Dendritic cell treated with granulocyte-macrophage colony-stimulating factor and Interleukin-4, amounts not matched to agents 40 ng/mL and 50 ng/mL, for 4 days (primary cell): ENCODE data around the gene DUT.

Experiments
- H3K27ac Mint-ChIP-seq: one replicate; pipeline ENCODE4 v1.8.0; 2022; ENCODE audit warnings: mild to moderate bottlenecking, mixed read lengths
- H3K27me3 Mint-ChIP-seq: one replicate; pipeline ENCODE4 v1.8.0; 2022; ENCODE audit warnings: mild to moderate bottlenecking, mixed read lengths
- H3K36me3 Mint-ChIP-seq: one replicate; pipeline ENCODE4 v1.8.0; 2022; ENCODE audit warnings: low read depth, mixed read lengths
- H3K4me1 Mint-ChIP-seq: one replicate; pipeline ENCODE4 v1.8.0; 2022; ENCODE audit warnings: low read depth, mixed read lengths
- H3K4me3 Mint-ChIP-seq: one replicate; pipeline ENCODE4 v1.8.0; 2022; ENCODE audit warnings: mild to moderate bottlenecking, moderate library complexity, mixed read lengths
- H3K9me3 Mint-ChIP-seq: one replicate; pipeline ENCODE4 v1.8.0; 2022; ENCODE audit warnings: mixed read lengths
- intact Hi-C: fragments of 100-400 bp; cut with micrococcal nuclease; formaldehyde crosslinking; loops from one replicate; pipeline ENCODE4 v1.15.0; 2022

DUT gene

GRCh38 chr15:48336940-48337339 lies 5.7 kb downstream of the DUT start:
- Mint-ChIP-seq H3K27me3 (no peaks in the 10 kb centered on the region), H3K27ac (no peak overlapping the region), H3K4me1 (peaks cover 5% of the 10 kb centered on the region), H3K4me3 (no peak overlapping the region), H3K9me3 (no peaks in the 10 kb centered on the region), H3K36me3 (peaks cover 55% of the 10 kb centered on the region)
- intact Hi-C loops: no loop called here

DNA sequence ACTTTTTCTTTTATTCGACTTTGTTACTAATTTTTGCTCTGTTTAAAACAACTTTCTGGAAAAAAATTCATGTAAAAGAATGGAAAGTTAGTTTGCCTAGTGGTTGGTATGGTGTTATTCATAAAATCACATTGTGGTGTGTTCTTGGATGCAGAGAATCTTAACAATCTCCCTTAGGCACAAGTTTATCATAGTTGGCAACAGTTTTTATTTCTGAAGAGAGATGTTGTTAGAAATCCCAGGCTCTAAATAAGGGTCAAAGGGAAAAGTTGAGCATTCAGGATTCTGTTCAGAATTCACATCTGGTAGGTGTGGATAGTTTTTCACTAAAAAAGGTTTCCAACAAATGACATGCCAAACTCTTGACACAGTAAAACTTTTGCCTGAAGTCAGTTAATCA lies 6.4 kb downstream of the DUT start:
- Mint-ChIP-seq H3K36me3 (peaks cover 55% of the 10 kb centered on the region), H3K27me3 (no peaks in the 10 kb centered on the region), H3K4me1 (peaks cover 5% of the 10 kb centered on the region), H3K4me3 (no peak overlapping the region), H3K9me3 (no peaks in the 10 kb centered on the region), H3K27ac (no peak overlapping the region)
- intact Hi-C loops: no loop called here

GRCh38 chr15:48340111-48340510 lies 8.9 kb downstream of the DUT start:
- Mint-ChIP-seq H3K4me1 (peaks cover 5% of the 10 kb centered on the region), H3K27ac (no peak overlapping the region), H3K9me3 (no peaks in the 10 kb centered on the region), H3K36me3 (peaks cover 58% of the 10 kb centered on the region), H3K27me3 (no peaks in the 10 kb centered on the region), H3K4me3 (no peak overlapping the region)
- intact Hi-C loops: no loop called here

DNA sequence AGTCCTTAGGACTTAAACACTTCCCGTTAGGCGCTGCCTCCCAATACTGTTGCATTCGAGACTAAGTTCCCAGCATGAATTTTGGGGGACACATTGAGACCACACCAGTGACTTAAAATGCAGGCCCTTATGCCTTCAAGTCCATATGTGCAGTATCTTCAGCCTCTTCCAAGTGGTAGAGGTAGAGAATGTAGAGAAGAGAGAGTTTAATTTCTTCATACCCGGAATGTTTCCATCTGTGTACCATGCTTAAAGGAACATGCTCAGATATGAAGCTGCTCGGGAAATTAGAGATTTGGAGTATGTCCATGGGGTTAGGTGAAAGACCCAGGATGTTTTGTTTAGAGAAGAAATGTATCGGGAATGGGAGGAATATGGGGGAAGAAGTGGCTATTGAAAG lies 12.6 kb downstream of the DUT start:
- Mint-ChIP-seq H3K27me3 (no peaks in the 10 kb centered on the region), H3K36me3 (peaks cover 27% of the 10 kb centered on the region), H3K4me3 (no peak overlapping the region), H3K27ac (no peak overlapping the region), H3K9me3 (no peaks in the 10 kb centered on the region), H3K4me1 (no peaks in the 10 kb centered on the region)
- intact Hi-C loops: no loop called here

- intact Hi-C loops: no loop called here
- H3K9me3 Mint-ChIP-seq: no peaks in the 10 kb centered on the region
- H3K36me3 Mint-ChIP-seq: peaks cover 17% of the 10 kb centered on the region
- H3K27ac Mint-ChIP-seq: no peak overlapping the region
- H3K4me1 Mint-ChIP-seq: no peaks in the 10 kb centered on the region
- H3K4me3 Mint-ChIP-seq: no peak overlapping the region
- no peaks in the 10 kb centered on the region for H3K27me3 Mint-ChIP-seq
Observed at GRCh38 chr15:48345516-48345915, 14.3 kb downstream of the DUT start.

DNA sequence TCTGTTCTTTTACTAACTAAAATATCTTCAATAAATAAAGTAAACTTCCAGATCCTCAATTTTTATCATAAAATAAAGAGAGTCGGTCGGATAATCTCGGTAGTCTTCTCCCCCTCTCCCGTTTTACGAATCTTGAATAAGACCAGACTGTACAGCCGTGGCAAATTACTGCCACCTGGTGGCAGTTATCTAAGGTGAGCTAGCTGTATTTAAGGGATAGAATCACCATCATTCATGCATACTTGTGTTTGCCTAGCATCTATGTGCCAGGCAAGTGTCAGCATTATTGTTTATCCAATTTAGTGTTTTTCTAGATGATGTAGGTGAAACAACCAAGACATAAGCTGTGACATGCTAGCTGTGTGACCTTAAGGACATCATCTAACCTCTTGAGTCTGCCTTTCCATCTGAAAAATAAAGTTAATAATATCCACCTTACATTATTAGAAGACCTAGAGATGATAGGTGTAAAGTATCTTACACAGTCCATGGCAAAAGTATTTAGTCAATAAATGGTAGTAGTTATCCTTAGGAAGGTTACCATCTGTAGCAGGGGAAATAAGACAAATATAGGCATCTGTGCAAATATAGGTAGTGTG lies 21.3 kb downstream of the DUT start:
- Mint-ChIP-seq H3K9me3 (no peaks in the 10 kb centered on the region), H3K4me3 (no peak overlapping the region), H3K4me1 (peaks cover 12% of the 10 kb centered on the region), H3K27me3 (no peaks in the 10 kb centered on the region), H3K36me3 (no peaks in the 10 kb centered on the region), H3K27ac (no peak overlapping the region)
- intact Hi-C loops: loop anchor here (5.0 kb wide), 1 partner anchor 1155 kb away; no protein-coding TSS in a partner anchor

- Mint-ChIP-seq H3K4me3 (no peak overlapping the region), H3K9me3 (no peaks in the 10 kb centered on the region), H3K27me3 (no peaks in the 10 kb centered on the region), H3K36me3 (no peaks in the 10 kb centered on the region), H3K4me1 (peaks cover 20% of the 10 kb centered on the region), H3K27ac (no peak overlapping the region)
- intact Hi-C loops: loop anchor here (5.0 kb wide), 2 partner anchors 448 to 1157 kb away; no protein-coding TSS in a partner anchor
Observed at GRCh38 chr15:48354694-48355303, 23.6 kb downstream of the DUT start.

DNA sequence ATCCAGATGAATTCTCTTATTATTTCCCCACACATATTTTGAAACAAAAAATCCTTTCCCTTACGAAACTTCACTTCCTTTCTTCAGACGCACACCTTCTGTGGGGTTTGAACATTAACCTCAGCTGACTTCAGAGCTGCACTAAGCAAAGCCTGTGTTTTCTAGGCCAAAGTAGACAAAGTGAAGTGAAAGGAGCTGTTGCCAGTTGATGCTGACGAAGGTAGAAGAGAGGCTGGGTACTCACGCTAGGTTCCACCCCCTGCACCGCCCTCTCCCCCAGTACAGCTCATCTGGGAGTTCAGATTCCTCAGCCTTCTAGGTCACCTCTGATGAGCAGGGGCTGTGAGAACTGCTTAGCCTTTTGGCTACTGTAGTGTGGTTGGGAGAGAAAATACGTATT lies 24.1 kb downstream of the DUT start:
- Mint-ChIP-seq H3K9me3 (no peaks in the 10 kb centered on the region), H3K4me1 (peaks cover 20% of the 10 kb centered on the region), H3K27me3 (no peaks in the 10 kb centered on the region), H3K27ac (no peak overlapping the region), H3K36me3 (no peaks in the 10 kb centered on the region), H3K4me3 (no peak overlapping the region)
- intact Hi-C loops: loop anchor here (5.0 kb wide), 1 partner anchor 447 kb away; no protein-coding TSS in a partner anchor

- no peak overlapping the region for H3K4me3 Mint-ChIP-seq
- intact Hi-C loops: loop anchor here (5.0 kb wide), 1 partner anchor 444 kb away; no protein-coding TSS in a partner anchor
Observed at GRCh38 chr15:48358229-48359152, 27.3 kb downstream of the DUT start.

DNA sequence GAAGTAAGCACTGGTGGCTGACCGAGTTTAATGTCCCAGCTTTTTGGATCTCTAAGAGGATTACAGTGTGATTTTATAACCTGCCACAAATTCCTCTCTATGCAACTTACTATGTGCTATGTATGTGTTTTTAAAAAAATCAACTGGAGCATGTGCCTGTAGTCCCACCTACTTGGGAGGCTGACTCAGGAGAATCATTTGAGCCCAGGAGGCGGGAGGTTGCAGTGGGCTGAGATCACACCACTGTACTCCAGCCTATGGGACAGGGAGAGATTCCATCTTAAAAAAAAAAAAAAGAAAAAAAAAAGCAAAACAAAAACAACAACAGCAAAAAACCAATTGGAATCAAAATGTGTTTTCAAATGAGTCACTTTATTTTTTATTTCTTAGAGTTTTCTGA lies 29.6 kb downstream of the DUT start:
- peaks cover 8% of the 10 kb centered on the region for H3K4me1 Mint-ChIP-seq
- no peak overlapping the region for H3K27ac Mint-ChIP-seq
- no peaks in the 10 kb centered on the region for H3K36me3 Mint-ChIP-seq
- H3K4me3 Mint-ChIP-seq: no peak overlapping the region
- no peaks in the 10 kb centered on the region for H3K27me3 Mint-ChIP-seq
- intact Hi-C loops: no loop called here
- H3K9me3 Mint-ChIP-seq: no peaks in the 10 kb centered on the region

More at GRCh38 chr15:48358229-48359152, 27.3 kb downstream of the DUT start:
- peaks cover 20% of the 10 kb centered on the region for H3K4me1 Mint-ChIP-seq
- no peak overlapping the region for H3K27ac Mint-ChIP-seq
- no peaks in the 10 kb centered on the region for H3K36me3 Mint-ChIP-seq
- no peaks in the 10 kb centered on the region for H3K27me3 Mint-ChIP-seq
- no peaks in the 10 kb centered on the region for H3K9me3 Mint-ChIP-seq

DNA sequence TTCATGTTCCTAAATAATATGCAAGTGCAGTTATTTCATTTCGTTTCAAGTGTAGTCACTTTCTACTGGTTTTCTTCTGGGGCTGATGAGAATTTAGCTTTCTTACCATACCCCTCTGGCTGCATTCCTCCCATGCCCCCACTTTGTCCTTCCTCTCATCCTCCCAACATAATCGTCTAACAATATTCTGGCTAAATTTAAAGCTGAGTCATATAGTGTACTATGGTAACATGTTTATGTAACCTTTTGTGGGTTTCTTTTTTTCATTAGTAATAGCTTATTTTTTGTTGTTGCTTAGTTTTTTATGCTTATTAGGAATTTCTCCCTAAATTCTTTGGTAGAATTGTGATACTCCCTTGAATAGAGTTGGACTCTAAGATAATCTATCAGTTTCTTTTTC lies 30.5 kb downstream of the DUT start:
- H3K4me3 Mint-ChIP-seq: no peak overlapping the region
- no peaks in the 10 kb centered on the region for H3K9me3 Mint-ChIP-seq
- H3K36me3 Mint-ChIP-seq: no peaks in the 10 kb centered on the region
- no peak overlapping the region for H3K27ac Mint-ChIP-seq
- no peaks in the 10 kb centered on the region for H3K27me3 Mint-ChIP-seq
- intact Hi-C loops: no loop called here
- H3K4me1 Mint-ChIP-seq: peaks cover 8% of the 10 kb centered on the region

GRCh38 chr15:48363474-48363873 lies 32.2 kb downstream of the DUT start:
- H3K27ac Mint-ChIP-seq: no peak overlapping the region
- H3K36me3 Mint-ChIP-seq: no peaks in the 10 kb centered on the region
- no peaks in the 10 kb centered on the region for H3K9me3 Mint-ChIP-seq
- intact Hi-C loops: no loop called here
- H3K4me3 Mint-ChIP-seq: no peak overlapping the region
- no peaks in the 10 kb centered on the region for H3K27me3 Mint-ChIP-seq
- H3K4me1 Mint-ChIP-seq: peaks cover 6% of the 10 kb centered on the region

DNA sequence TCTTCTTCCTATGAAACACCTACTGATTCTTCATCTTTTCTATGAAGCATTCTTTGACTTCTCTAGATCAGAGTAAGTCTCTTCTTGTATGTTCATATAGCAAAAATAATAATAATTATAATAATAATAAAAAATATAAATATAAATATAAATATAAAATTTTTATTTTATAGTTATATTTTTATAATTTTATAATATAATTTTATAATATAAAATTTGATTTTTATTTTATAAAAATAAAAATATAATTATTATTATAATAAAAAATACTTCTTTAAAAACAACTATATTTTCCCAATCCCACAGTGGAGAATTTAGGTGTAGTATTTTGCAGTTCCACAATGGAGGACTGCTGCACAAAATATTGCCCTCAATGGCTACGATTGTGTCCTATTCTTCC lies 34.3 kb downstream of the DUT start:
- H3K27me3 Mint-ChIP-seq: no peaks in the 10 kb centered on the region
- no peaks in the 10 kb centered on the region for H3K36me3 Mint-ChIP-seq
- H3K4me1 Mint-ChIP-seq: no peaks in the 10 kb centered on the region
- H3K27ac Mint-ChIP-seq: no peak overlapping the region
- intact Hi-C loops: no loop called here
- H3K9me3 Mint-ChIP-seq: no peaks in the 10 kb centered on the region
- H3K4me3 Mint-ChIP-seq: no peak overlapping the region
